ENCODE measurements around the gene MCM6. TPM values are rescaled to one million over a fixed set of nuclear protein-coding genes. Genes with fewer than 3 reads are reported as not detected.

MCM6 gene
- total RNA-seq, 1 donor from 2014 or later: 9.6 TPM

DNA sequence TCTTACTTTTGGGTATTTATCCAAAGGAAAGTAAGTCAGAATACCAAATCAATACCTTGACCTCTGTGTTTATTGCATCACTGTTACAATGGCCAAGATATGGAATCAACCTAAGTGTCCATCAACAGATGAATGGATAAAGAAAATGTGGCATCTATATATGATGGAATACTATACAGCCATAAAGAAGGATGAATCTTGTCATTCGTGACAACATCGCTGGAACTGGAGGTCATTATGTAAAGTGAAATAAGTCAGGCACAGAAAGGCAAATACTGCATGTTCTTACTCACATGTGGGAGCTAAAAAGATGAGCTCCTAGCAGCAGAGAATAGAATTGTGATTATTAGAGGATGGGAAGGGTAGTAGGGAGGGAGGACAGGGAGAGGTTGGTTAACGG lies 73.9 kb downstream of the MCM6 start:
- no peak overlapping the region for H3K27ac ChIP-seq
- H3K27me3 ChIP-seq: no peaks in the 10 kb centered on the region
- TF ChIP-seq POLR2AphosphoS5 (IDR thresholded peaks at IDR 0.05; ENCODE audit: insufficient read depth in 1 of 2, low read depth in 1 of 2) (no peak), POLR2A (IDR thresholded peaks at IDR 0.05) (no peak)
- TF ChIP-seq, protein P1, sequence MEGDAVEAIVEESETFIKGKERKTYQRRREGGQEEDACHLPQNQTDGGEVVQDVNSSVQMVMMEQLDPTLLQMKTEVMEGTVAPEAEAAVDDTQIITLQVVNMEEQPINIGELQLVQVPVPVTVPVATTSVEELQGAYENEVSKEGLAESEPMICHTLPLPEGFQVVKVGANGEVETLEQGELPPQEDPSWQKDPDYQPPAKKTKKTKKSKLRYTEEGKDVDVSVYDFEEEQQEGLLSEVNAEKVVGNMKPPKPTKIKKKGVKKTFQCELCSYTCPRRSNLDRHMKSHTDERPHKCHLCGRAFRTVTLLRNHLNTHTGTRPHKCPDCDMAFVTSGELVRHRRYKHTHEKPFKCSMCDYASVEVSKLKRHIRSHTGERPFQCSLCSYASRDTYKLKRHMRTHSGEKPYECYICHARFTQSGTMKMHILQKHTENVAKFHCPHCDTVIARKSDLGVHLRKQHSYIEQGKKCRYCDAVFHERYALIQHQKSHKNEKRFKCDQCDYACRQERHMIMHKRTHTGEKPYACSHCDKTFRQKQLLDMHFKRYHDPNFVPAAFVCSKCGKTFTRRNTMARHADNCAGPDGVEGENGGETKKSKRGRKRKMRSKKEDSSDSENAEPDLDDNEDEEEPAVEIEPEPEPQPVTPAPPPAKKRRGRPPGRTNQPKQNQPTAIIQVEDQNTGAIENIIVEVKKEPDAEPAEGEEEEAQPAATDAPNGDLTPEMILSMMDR (IDR thresholded peaks at IDR 0.05): no peak
- H3K4me3 ChIP-seq: no peak overlapping the region
- no peaks in the 10 kb centered on the region for H3K36me3 ChIP-seq
- H3K4me1 ChIP-seq: no peaks in the 10 kb centered on the region
- no peaks in the 10 kb centered on the region for H3K9me3 ChIP-seq
- intact Hi-C loops (cut with DNase I): no loop called here
- DNase-seq (ENCODE audit: extremely low spot score in 2 of 2): no peak

DNA sequence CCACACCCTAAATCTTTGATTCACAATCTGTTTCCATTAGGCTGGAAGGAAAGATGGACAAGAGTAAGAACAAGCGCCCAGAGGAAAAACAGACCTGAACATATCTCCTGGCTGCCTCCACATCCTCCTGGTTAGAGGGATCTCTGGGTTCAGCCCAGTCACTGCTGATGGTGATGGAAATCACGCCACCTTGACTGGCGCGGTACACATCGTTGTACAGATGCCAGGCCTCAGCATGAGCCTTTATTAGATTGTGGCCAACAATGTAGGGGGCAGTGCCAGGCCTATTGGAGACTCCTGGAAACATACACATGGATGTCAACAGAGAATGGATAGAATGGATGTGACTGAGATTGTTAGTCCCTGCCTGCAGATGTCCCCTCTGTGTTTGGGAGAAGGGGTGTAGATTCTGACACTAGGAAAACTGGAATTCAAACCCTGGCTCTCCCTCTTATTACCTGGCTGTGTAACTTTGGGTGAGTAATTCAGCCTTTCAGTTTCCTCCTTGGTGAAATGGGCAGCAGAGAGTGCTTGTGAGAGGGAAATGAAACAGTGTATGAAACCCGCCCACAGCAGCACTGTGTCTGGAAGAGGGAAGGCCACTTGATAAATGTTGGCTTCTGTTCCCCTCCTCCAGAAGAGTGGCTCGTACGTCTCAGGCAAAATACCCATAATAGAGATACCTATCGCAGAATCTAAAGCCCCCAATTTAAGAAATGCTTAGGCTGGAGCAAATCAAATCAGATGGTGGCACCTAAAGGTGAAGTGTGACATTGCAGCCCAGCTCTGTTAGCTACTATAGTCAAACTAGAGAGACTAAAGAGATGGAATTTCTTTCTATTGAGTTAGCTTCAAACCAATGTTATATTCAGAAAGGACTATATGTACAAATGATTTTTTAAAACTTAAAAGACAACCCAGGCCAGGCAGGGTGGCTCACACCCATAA lies 75.5 kb downstream of the MCM6 start:
- Histone ChIP-seq H3K36me3 (no peaks in the 10 kb centered on the region), H3K4me3 (no peak overlapping the region), H3K9me3 (no peaks in the 10 kb centered on the region), H3K4me1 (no peaks in the 10 kb centered on the region), H3K27me3 (no peaks in the 10 kb centered on the region), H3K27ac (no peak overlapping the region)
- intact Hi-C loops (cut with DNase I): no loop called here
- no peak for TF ChIP-seq POLR2AphosphoS5 (IDR thresholded peaks at IDR 0.05; ENCODE audit: insufficient read depth in 1 of 2, low read depth in 1 of 2)
- TF ChIP-seq, protein P1 (IDR thresholded peaks at IDR 0.05): no peak
- TF ChIP-seq POLR2A (IDR thresholded peaks at IDR 0.05): no peak
- no peak for DNase-seq (ENCODE audit: extremely low spot score in 2 of 2)

DNA sequence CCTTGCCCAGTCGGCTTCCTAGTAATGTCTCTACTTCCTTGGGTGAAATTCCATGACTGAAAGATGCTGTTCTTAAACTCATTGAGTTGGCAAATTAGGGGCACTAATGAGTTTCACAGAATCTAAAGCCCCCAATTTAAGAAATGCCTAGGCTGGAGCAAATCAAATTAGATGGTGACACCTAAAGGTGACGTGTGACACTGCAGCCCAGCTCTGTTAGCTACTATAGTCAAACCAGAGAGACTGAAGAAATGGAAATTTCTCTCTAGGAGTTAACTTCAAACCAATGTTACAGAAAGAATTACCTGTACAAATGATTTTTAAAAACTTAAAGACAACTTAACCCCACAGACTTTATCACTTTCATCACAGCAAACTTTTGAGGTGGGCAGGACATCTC lies 76.5 kb downstream of the MCM6 start:
- H3K27me3 ChIP-seq: no peaks in the 10 kb centered on the region
- intact Hi-C loops (cut with DNase I): no loop called here
- TF ChIP-seq, protein P1 (IDR thresholded peaks at IDR 0.05): no peak
- no peak for TF ChIP-seq POLR2A (IDR thresholded peaks at IDR 0.05)
- TF ChIP-seq POLR2AphosphoS5 (IDR thresholded peaks at IDR 0.05; ENCODE audit: insufficient read depth in 1 of 2, low read depth in 1 of 2): no peak
- H3K4me3 ChIP-seq: no peak overlapping the region
- H3K36me3 ChIP-seq: no peaks in the 10 kb centered on the region
- no peaks in the 10 kb centered on the region for H3K9me3 ChIP-seq
- H3K27ac ChIP-seq: no peak overlapping the region
- no peaks in the 10 kb centered on the region for H3K4me1 ChIP-seq
- DNase-seq (ENCODE audit: extremely low spot score in 2 of 2): no peak

DNA sequence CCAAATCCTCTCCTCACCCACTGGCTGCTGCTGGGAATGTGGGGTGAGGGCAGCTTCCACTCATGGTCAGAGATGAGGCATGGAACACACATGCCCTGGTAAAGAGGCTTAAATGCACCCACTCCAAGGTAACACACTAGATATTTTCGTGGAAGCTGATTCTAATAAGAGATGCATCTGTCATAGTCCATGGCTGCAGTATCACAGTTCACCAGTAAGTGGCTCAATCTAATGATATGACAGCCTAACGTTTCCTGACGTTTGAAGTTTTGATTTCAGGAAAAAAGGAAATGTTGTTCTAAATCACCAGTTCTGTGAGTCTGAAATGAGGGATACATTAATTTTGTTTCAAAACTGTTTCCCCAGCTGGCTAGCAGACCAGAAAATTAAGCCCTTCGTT lies 77.5 kb downstream of the MCM6 start:
- intact Hi-C loops (cut with DNase I): no loop called here

More for the DNA sequence above, 77.5 kb downstream of the MCM6 start:
- no peak for TF ChIP-seq POLR2A (IDR thresholded peaks at IDR 0.05)
- TF ChIP-seq POLR2AphosphoS5 (IDR thresholded peaks at IDR 0.05; ENCODE audit: insufficient read depth in 1 of 2, low read depth in 1 of 2): no peak
- TF ChIP-seq, protein P1 (IDR thresholded peaks at IDR 0.05): no peak
- Histone ChIP-seq H3K27ac (no peak overlapping the region), H3K27me3 (no peaks in the 10 kb centered on the region), H3K36me3 (no peaks in the 10 kb centered on the region), H3K4me1 (no peaks in the 10 kb centered on the region), H3K9me3 (no peaks in the 10 kb centered on the region), H3K4me3 (no peak overlapping the region)
- DNase-seq (ENCODE audit: extremely low spot score in 2 of 2): no peak
